ENCODE measurements around the gene KCNG2. TPM values are rescaled to one million over a fixed set of nuclear protein-coding genes. Genes with fewer than 3 reads are reported as not detected.
"Not testable (repeated sequence)": the region's sequence is repeated elsewhere in the genome, so short reads cannot be mapped to it uniquely, and the experiment has no call there.

KCNG2 gene
- total and polyA plus RNA-seq, 10 of the 15 experiments (the other 5 are each of a cell fraction or from before 2014, with no cell fraction given), result 0.20 to 0.23 TPM; not detected in 8

DNA sequence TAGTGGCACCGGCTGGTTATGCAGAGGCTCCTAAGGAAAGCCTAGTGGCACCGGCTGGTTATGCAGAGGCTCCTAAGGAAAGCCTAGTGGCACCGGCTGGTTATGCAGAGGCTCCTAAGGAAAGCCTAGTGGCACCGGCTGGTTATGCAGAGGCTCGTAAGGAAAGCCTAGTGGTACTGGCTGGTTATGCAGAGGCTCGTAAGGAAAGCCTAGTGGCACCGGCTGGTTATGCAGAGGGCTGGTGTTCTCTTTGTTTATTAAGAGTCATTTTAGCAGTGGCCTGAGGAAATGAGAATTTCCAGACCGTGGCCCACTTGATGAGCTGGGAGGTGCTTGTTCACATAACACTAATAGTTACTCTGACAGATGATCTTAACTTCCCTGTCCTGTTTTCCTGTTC lies 44.8 kb upstream of the KCNG2 start:
- SMC1A ChIA-PET (ENCODE audit: uncharacterized antibody, unreplicated experiment); H3K27me3 ChIP-seq (replicated peaks in 1 of 2; ENCODE audit: control insufficient read depth in 2 of 2, insufficient read depth in 2 of 2, low read length in 1 of 2); H3K9ac ChIP-seq (ENCODE audit: control insufficient read depth, insufficient read depth, low read length); H4K20me1 ChIP-seq (ENCODE audit: control insufficient read depth, insufficient read depth); intact Hi-C loops (cut with micrococcal nuclease; ENCODE audit: unreplicated experiment); H3K79me2 ChIP-seq (ENCODE audit: control insufficient read depth, insufficient read depth, low read length); H3K9me3 ChIP-seq (replicated peaks; ENCODE audit: control insufficient read depth, insufficient read depth, low read length); DNase-seq (ENCODE audit: low read depth, low spot score); H3K4me1 ChIP-seq (ENCODE audit: control insufficient read depth, insufficient read depth, low read length); RAD21 ChIA-PET (ENCODE audit: unreplicated experiment); H3K27ac ChIP-seq (ENCODE audit: control insufficient read depth, insufficient read depth); BruUV-seq (replicated peaks); POLR2A ChIA-PET; H2AFZ ChIP-seq (ENCODE audit: control insufficient read depth, low read depth, low read length); H3K4me3 ChIP-seq; in situ Hi-C loops (cut with MboI); FAIRE-seq; CTCF ChIA-PET; ATAC-seq; H3K4me2 ChIP-seq (ENCODE audit: control insufficient read depth, insufficient read depth): not testable (repeated sequence)
- WGBS (ENCODE audit: insufficient coverage, insufficient replicate concordance, low lambda C conversion rate, missing lambda C conversion rate), result 85% methylated on average over 8 of the region's 8 CpGs
- peaks cover 12 to 13% of the 10 kb centered on the region in 2 experiments for H3K36me3 ChIP-seq (ENCODE audit: control insufficient read depth in 2 of 2, insufficient read depth in 2 of 2, low read length in 1 of 2)

GRCh38 chr18:79753391-79753851 lies 44.3 kb upstream of the KCNG2 start:
- no TSS peak for BruUV-seq (replicated peaks)

More at GRCh38 chr18:79753391-79753851, 44.3 kb upstream of the KCNG2 start:
- Histone ChIP-seq H4K20me1 (ENCODE audit: control insufficient read depth, insufficient read depth) (no peaks in the 10 kb centered on the region), H3K9ac (ENCODE audit: control insufficient read depth, insufficient read depth, low read length) (no peak overlapping the region), H3K27me3 (replicated peaks in 1 of 2; ENCODE audit: control insufficient read depth in 2 of 2, insufficient read depth in 2 of 2, low read length in 1 of 2) (no peaks in the 10 kb centered on the region), H3K4me2 (ENCODE audit: control insufficient read depth, insufficient read depth) (no peak overlapping the region), H3K27ac (ENCODE audit: control insufficient read depth, insufficient read depth) (no peak overlapping the region), H2AFZ (ENCODE audit: control insufficient read depth, low read depth, low read length) (no peak overlapping the region), H3K4me1 (ENCODE audit: control insufficient read depth, insufficient read depth, low read length) (no peaks in the 10 kb centered on the region), H3K4me3 (no peak overlapping the region), H3K36me3 (ENCODE audit: control insufficient read depth in 2 of 2, insufficient read depth in 2 of 2, low read length in 1 of 2) (peaks cover 12 to 13% of the 10 kb centered on the region in 2 experiments), H3K9me3 (replicated peaks; ENCODE audit: control insufficient read depth, insufficient read depth, low read length) (no peaks in the 10 kb centered on the region), H3K79me2 (ENCODE audit: control insufficient read depth, insufficient read depth, low read length) (no peaks in the 10 kb centered on the region)
- no peak for ATAC-seq
- ChIA-PET CTCF (no interaction called here), POLR2A (no interaction called here), SMC1A (ENCODE audit: uncharacterized antibody, unreplicated experiment) (no interaction called here), RAD21 (ENCODE audit: unreplicated experiment) (no interaction called here)
- no peak for FAIRE-seq
- intact Hi-C loops (cut with micrococcal nuclease; ENCODE audit: unreplicated experiment), result no loop called here
- DNase-seq (ENCODE audit: low read depth, low spot score), result no peak
- in situ Hi-C loops (cut with MboI), result no loop called here
- WGBS (ENCODE audit: insufficient coverage, insufficient replicate concordance, low lambda C conversion rate, missing lambda C conversion rate), result 93% methylated on average over 27 of the region's 27 CpGs
- no peak for TF ChIP-seq CHD4 (IDR thresholded peaks at IDR 0.05)

Measured in GM12878 (cell line).